Hepatocyte (in vitro differentiated cells): Measurements from ENCODE around the gene TMEM165. TPM values are rescaled to one million over a fixed set of nuclear protein-coding genes. Genes with fewer than 3 reads are reported as not detected.

ENCODE experiments used
- DNase-seq: peaks from one replicate; pipeline ENCODE4 v3.0.0-alpha.2; 2016; ENCODE audit warnings: low spot score
- H2AFZ ChIP-seq: fragments of 200-600 bp; sonication (generic); 2 replicates; pipeline ENCODE4 v1.6.0; 2016; ENCODE audit warnings: antibody characterized with exemption, mild to moderate bottlenecking
- H3K27ac ChIP-seq: fragments of 200-600 bp; sonication (generic); 2 replicates; pipeline ENCODE4 v1.5.1; 2016; ENCODE audit warnings: mild to moderate bottlenecking
- H3K27me3 ChIP-seq: fragments of 200-600 bp; sonication (generic); 2 replicates; pipeline ENCODE4 v1.6.1; 2016
- H3K36me3 ChIP-seq: fragments of 200-600 bp; sonication (generic); replicated peaks from 2 replicates; pipeline ENCODE4 v1.5.1; 2016; ENCODE audit warnings: low read depth; ENCODE audit not compliant: insufficient read depth
- H3K4me1 ChIP-seq: fragments of 200-600 bp; sonication (generic); 2 replicates; pipeline ENCODE4 v1.5.1; 2016; ENCODE audit warnings: mild to moderate bottlenecking, moderate library complexity; ENCODE audit not compliant: insufficient read depth
- H3K4me2 ChIP-seq: fragments of 200-600 bp; sonication (generic); 2 replicates; pipeline ENCODE4 v1.6.0; 2016
- H3K4me3 ChIP-seq: fragments of 200-600 bp; sonication (generic); 2 replicates; pipeline ENCODE4 v1.5.1; 2016; ENCODE audit warnings: mild to moderate bottlenecking
- H3K79me2 ChIP-seq: fragments of 200-600 bp; sonication (generic); 2 replicates; pipeline ENCODE4 v1.6.0; 2017; ENCODE audit warnings: mild to moderate bottlenecking
- H3K9me2 ChIP-seq: fragments of 200-600 bp; sonication (generic); replicated peaks from 2 replicates; pipeline ENCODE4 v1.6.0; 2017; ENCODE audit warnings: mild to moderate bottlenecking; ENCODE audit not compliant: insufficient read depth
- H3K9me3 ChIP-seq: fragments of 200-600 bp; sonication (generic); 2 replicates; pipeline ENCODE4 v1.5.1; 2016; ENCODE audit warnings: low read depth, mild to moderate bottlenecking
- H4K20me1 ChIP-seq: fragments of 200-600 bp; sonication (generic); 2 replicates; pipeline ENCODE4 v1.6.0; 2016; ENCODE audit warnings: mild to moderate bottlenecking; ENCODE audit not compliant: insufficient read depth, poor library complexity, severe bottlenecking
- CTCF ChIP-seq: fragments of 200-600 bp; sonication (generic); IDR thresholded peaks from 2 replicates; pipeline ENCODE4 v1.5.1; 2016; ENCODE audit warnings: antibody characterized with exemption, mild to moderate bottlenecking; ENCODE audit not compliant: poor library complexity
- EZH2 ChIP-seq: fragments of 200-600 bp; sonication (generic); IDR thresholded peaks from 2 replicates; pipeline ENCODE4 v1.6.1; 2016; ENCODE audit warnings: antibody characterized with exemption, mild to moderate bottlenecking, borderline replicate concordance
- EZH2phosphoT487 ChIP-seq: fragments of 200-600 bp; sonication (generic); IDR thresholded peaks from one replicate; pipeline ENCODE4 v1.6.1; 2018; ENCODE audit warnings: antibody characterized with exemption, mild to moderate bottlenecking, low read depth, moderate library complexity; ENCODE audit not compliant: unreplicated experiment, severe bottlenecking
- WGBS: methylation state at CpG from one replicate; pipeline ENCODE4 v1.1.6; 2016; ENCODE audit warnings: low lambda C conversion rate; ENCODE audit errors: missing lambda C conversion rate; 5-methylcytosine and 5-hydroxymethylcytosine counted together
- polyA plus RNA-seq: library from polyadenylated mRNA; unstranded; fragments of >200 nt; fragmentation: Nextera tagmentation; extraction: Ambion mirVana; gene quantifications from 2 replicates; pipeline ENCODE4 v1.2.1, GENCODE V29; 2016
- total RNA-seq: library from RNA; depleted of rRNA; stranded (reverse); fragments of >200 nt; gene quantifications from 2 replicates; pipeline ENCODE4 v1.2.3, GENCODE V29; 2014

TMEM165 gene
- total and polyA plus RNA-seq, 2 experiments from 2014 or later = 152 to 160 TPM

- Histone ChIP-seq H3K36me3 (no peaks in the 10 kb centered on the region), H3K9me2 (no peaks in the 10 kb centered on the region), H3K79me2 (peaks cover 99% of the 10 kb centered on the region), H2AFZ (no peak overlapping the region), H3K4me2 (no peak overlapping the region), H4K20me1 (peaks cover 55% of the 10 kb centered on the region), H3K27ac (no peak overlapping the region), H3K4me1 (peaks cover 8% of the 10 kb centered on the region), H3K9me3 (no peaks in the 10 kb centered on the region), H3K4me3 (no peak overlapping the region), H3K27me3 (no peaks in the 10 kb centered on the region)
- DNase-seq = no peak
- TF ChIP-seq EZH2 (no peak), EZH2phosphoT487 (no peak), CTCF (no peak)
- WGBS = 95% methylated on average over 6 of the region's 6 CpGs
These were observed 15.9 kb downstream of the TMEM165 start for GRCh38 chr4:55411621-55412020.

GRCh38 chr4:55416176-55416575, 20.4 kb downstream of the TMEM165 start:
- Histone ChIP-seq H3K4me1 (no peaks in the 10 kb centered on the region), H3K4me3 (no peak overlapping the region), H3K27me3 (no peaks in the 10 kb centered on the region), H3K9me2 (no peaks in the 10 kb centered on the region), H3K79me2 (peaks cover 82% of the 10 kb centered on the region), H2AFZ (no peak overlapping the region), H3K36me3 (no peaks in the 10 kb centered on the region), H3K27ac (no peak overlapping the region), H3K4me2 (no peak overlapping the region), H3K9me3 (no peaks in the 10 kb centered on the region), H4K20me1 (peaks cover 12% of the 10 kb centered on the region)
- TF ChIP-seq EZH2 = no peak
- no peak for TF ChIP-seq EZH2phosphoT487
- no peak for TF ChIP-seq CTCF
- WGBS = 88% methylated on average over 3 of the region's 3 CpGs
- no peak for DNase-seq

- H2AFZ ChIP-seq = no peak overlapping the region
- DNase-seq = no peak
- H3K9me3 ChIP-seq = no peaks in the 10 kb centered on the region
- no peak overlapping the region for H3K4me2 ChIP-seq
- no peak overlapping the region for H3K4me3 ChIP-seq
- H3K79me2 ChIP-seq = peaks cover 8% of the 10 kb centered on the region
- no peak for TF ChIP-seq EZH2phosphoT487
- no peak for TF ChIP-seq CTCF
- no peaks in the 10 kb centered on the region for H3K9me2 ChIP-seq
- no peaks in the 10 kb centered on the region for H3K4me1 ChIP-seq
- 89% methylated on average over 3 of the region's 3 CpGs for WGBS
- H3K36me3 ChIP-seq = no peaks in the 10 kb centered on the region
- H3K27ac ChIP-seq = no peak overlapping the region
- no peaks in the 10 kb centered on the region for H3K27me3 ChIP-seq
- H4K20me1 ChIP-seq = no peaks in the 10 kb centered on the region
These were observed 29.0 kb downstream of the TMEM165 start for GRCh38 chr4:55424791-55425190.

- no peak for TF ChIP-seq EZH2
- no peak for TF ChIP-seq CTCF
- TF ChIP-seq EZH2phosphoT487 = no peak
- H4K20me1 ChIP-seq = no peaks in the 10 kb centered on the region
- DNase-seq = no peak
- no peaks in the 10 kb centered on the region for H3K9me2 ChIP-seq
- H2AFZ ChIP-seq = no peak overlapping the region
- no peak overlapping the region for H3K4me2 ChIP-seq
- H3K4me3 ChIP-seq = no peak overlapping the region
- H3K27me3 ChIP-seq = no peaks in the 10 kb centered on the region
- WGBS = 83% methylated on average over 6 of the region's 6 CpGs
- no peaks in the 10 kb centered on the region for H3K9me3 ChIP-seq
- no peaks in the 10 kb centered on the region for H3K79me2 ChIP-seq
- H3K4me1 ChIP-seq = no peaks in the 10 kb centered on the region
- no peak overlapping the region for H3K27ac ChIP-seq
- H3K36me3 ChIP-seq = no peaks in the 10 kb centered on the region
These were observed 36.1 kb downstream of the TMEM165 start for GRCh38 chr4:55431710-55432336.
